Osteoblast (primary cell): ENCODE data around the gene SUZ12. TPM values are rescaled to one million over a fixed set of nuclear protein-coding genes. Genes with fewer than 3 reads are reported as not detected.

ENCODE experiments used
- DNase-seq: peaks from one replicate; pipeline ENCODE4 v3.0.0; 2011; ENCODE audit warnings: low spot score, mixed read lengths; ENCODE audit not compliant: insufficient read length; ENCODE audit errors: missing footprints
- H2AFZ ChIP-seq: 2 replicates; pipeline ENCODE4 v1.6.0; 2011; ENCODE audit warnings: mild to moderate bottlenecking, low read length
- H3K27ac ChIP-seq: 2 replicates; pipeline ENCODE4 v1.5.1; 2011; ENCODE audit warnings: mild to moderate bottlenecking, low read depth, low read length, moderate library complexity
- H3K27me3 ChIP-seq: 2 replicates; pipeline ENCODE4 v1.6.0; 2012; ENCODE audit warnings: mild to moderate bottlenecking, control low read depth, inconsistent platforms, low read length, moderate library complexity; ENCODE audit not compliant: insufficient read depth
- H3K36me3 ChIP-seq: 2 replicates; pipeline ENCODE4 v1.5.1; 2011; ENCODE audit warnings: mild to moderate bottlenecking, low read length, control low read depth, moderate library complexity; ENCODE audit not compliant: insufficient read depth
- H3K4me1 ChIP-seq: 2 replicates; pipeline ENCODE4 v1.5.1; 2011; ENCODE audit warnings: mild to moderate bottlenecking, low read length, control low read depth, moderate library complexity; ENCODE audit not compliant: insufficient read depth
- H3K4me2 ChIP-seq: 2 replicates; pipeline ENCODE4 v1.6.0; 2011; ENCODE audit warnings: mild to moderate bottlenecking, low read length; ENCODE audit not compliant: insufficient read depth
- H3K4me3 ChIP-seq: fragments of 200-600 bp; sonication (generic); 3 replicates; pipeline ENCODE4 v1.5.1; 2012; ENCODE audit warnings: mild to moderate bottlenecking, low read length, inconsistent platforms; ENCODE audit not compliant: insufficient read depth
- H3K79me2 ChIP-seq: 2 replicates; pipeline ENCODE4 v1.6.0; 2012; ENCODE audit warnings: mild to moderate bottlenecking, low read length, control low read depth, inconsistent platforms; ENCODE audit not compliant: insufficient read depth
- H3K9me3 ChIP-seq: 2 replicates; pipeline ENCODE4 v1.5.1; 2011; ENCODE audit warnings: low read depth, low read length, control low read depth
- H4K20me1 ChIP-seq: 2 replicates; pipeline ENCODE4 v1.6.0; 2012; ENCODE audit warnings: mild to moderate bottlenecking, low read length, control low read depth; ENCODE audit not compliant: insufficient read depth
- CTCF ChIP-seq: IDR thresholded peaks from 2 replicates; pipeline ENCODE4 v1.5.1; 2011; ENCODE audit warnings: mild to moderate bottlenecking, low read depth, low read length, moderate library complexity; ENCODE audit errors: extremely low read depth
- total RNA-seq: library from RNA; depleted of rRNA; stranded (reverse); fragments of >200 nt; gene quantifications from 2 replicates; pipeline ENCODE4 v1.2.3, GENCODE V29; 2012

Gene SUZ12
- total RNA-seq, 1 donor = 22.1 TPM

GRCh38 chr17:32006957-32007462, 70.2 kb downstream of the SUZ12 start, which contains the start of gene LRRC37B:
Gene LRRC37B, plus strand, starts transcription at chr17:32007383. Its CDS starts 14,010 bp downstream, at chr17:32021393.
- H3K36me3 ChIP-seq = no peaks in the 10 kb centered on the region
- H4K20me1 ChIP-seq = peaks cover 4% of the 10 kb centered on the region
- no peaks in the 10 kb centered on the region for H3K9me3 ChIP-seq
- peak within 1 kb of the TSS; percentile 98 for H2AFZ ChIP-seq
- H3K27ac ChIP-seq = peak within 1 kb of the TSS; percentile 58
- H3K79me2 ChIP-seq = peaks cover 39% of the 10 kb centered on the region
- H3K4me3 ChIP-seq = peak within 1 kb of the TSS; percentile 96
- H3K27me3 ChIP-seq = no peaks in the 10 kb centered on the region
- peak; percentile 65 for TF ChIP-seq CTCF
- H3K4me1 ChIP-seq = peaks cover 9% of the 10 kb centered on the region
- DNase-seq = peak; percentile 97
- peak within 1 kb of the TSS; percentile 96 for H3K4me2 ChIP-seq

- H3K79me2 ChIP-seq = peaks cover 46% of the 10 kb centered on the region
- H3K9me3 ChIP-seq = no peaks in the 10 kb centered on the region
- peak overlapping the region; percentile 96 for H3K4me3 ChIP-seq
- peak overlapping the region; percentile 58 for H3K27ac ChIP-seq
- DNase-seq = peak; percentile 85
- no peak for TF ChIP-seq CTCF
- H3K4me2 ChIP-seq = peak overlapping the region; percentile 96
- no peaks in the 10 kb centered on the region for H3K36me3 ChIP-seq
- H3K27me3 ChIP-seq = no peaks in the 10 kb centered on the region
- H3K4me1 ChIP-seq = peaks cover 9% of the 10 kb centered on the region
- H2AFZ ChIP-seq = peak overlapping the region; percentile 98
- H4K20me1 ChIP-seq = peaks cover 7% of the 10 kb centered on the region
Observed at GRCh38 chr17:32007463-32008298, 70.9 kb downstream of the SUZ12 start.

GRCh38 chr17:32009262-32009542, 72.4 kb downstream of the SUZ12 start:
- Histone ChIP-seq H3K27me3 (no peaks in the 10 kb centered on the region), H3K27ac (no peak overlapping the region), H3K4me1 (peaks cover 9% of the 10 kb centered on the region), H3K36me3 (no peaks in the 10 kb centered on the region), H3K4me3 (peak overlapping the region; percentile 96), H2AFZ (no peak overlapping the region), H4K20me1 (peaks cover 7% of the 10 kb centered on the region), H3K79me2 (peaks cover 51% of the 10 kb centered on the region), H3K4me2 (peak overlapping the region; percentile 96), H3K9me3 (no peaks in the 10 kb centered on the region)
- TF ChIP-seq CTCF = no peak
- no peak for DNase-seq

GRCh38 chr17:32010114-32010513, 73.3 kb downstream of the SUZ12 start:
- Histone ChIP-seq H4K20me1 (peaks cover 7% of the 10 kb centered on the region), H3K4me2 (no peak overlapping the region), H3K79me2 (peaks cover 54% of the 10 kb centered on the region), H3K9me3 (no peaks in the 10 kb centered on the region), H3K27ac (no peak overlapping the region), H3K27me3 (no peaks in the 10 kb centered on the region), H3K4me3 (no peak overlapping the region), H3K36me3 (no peaks in the 10 kb centered on the region), H3K4me1 (peaks cover 9% of the 10 kb centered on the region), H2AFZ (no peak overlapping the region)
- DNase-seq = no peak
- TF ChIP-seq CTCF = no peak
